ENCODE measurements around the gene LSMEM2. TPM values are rescaled to one million over a fixed set of nuclear protein-coding genes. Genes with fewer than 3 reads are reported as not detected.
A peak's percentile ranks its signal among the peaks of the same experiment; 100 is the strongest.

The LSMEM2 gene
- polyA plus RNA-seq, 6 donors from 2014 or later: 0.19 TPM; not detected in 5

- H3K27me3 Mint-ChIP-seq: peaks cover 7 to 22% (median 8%) of the 10 kb centered on the region in 3 donors
- H3K4me1 Mint-ChIP-seq: peaks cover 4 to 9% (median 4%) of the 10 kb centered on the region in 3 donors
- H3K4me3 Mint-ChIP-seq: no peak overlapping the region
- ATAC-seq (ENCODE audit: low read depth in 2 of 2) (no peak), DNase-seq (no peak)
- no peaks in the 10 kb centered on the region for H3K9me3 Mint-ChIP-seq
- no peak overlapping the region for H3K27ac Mint-ChIP-seq
- no peaks in the 10 kb centered on the region for H3K36me3 Mint-ChIP-seq
Observed at GRCh38 chr3:50263478-50264382, 15.2 kb upstream of the LSMEM2 start.

GRCh38 chr3:50264383-50264963, 14.4 kb upstream of the LSMEM2 start:
- Mint-ChIP-seq H3K27me3 (peaks cover 8 to 28% (median 8%) of the 10 kb centered on the region in 3 donors), H3K9me3 (no peaks in the 10 kb centered on the region), H3K4me3 (no peak overlapping the region), H3K4me1 (peaks cover 4 to 8% (median 4%) of the 10 kb centered on the region in 3 donors), H3K36me3 (no peaks in the 10 kb centered on the region), H3K27ac (no peak overlapping the region)
- no peak for ATAC-seq (ENCODE audit: low read depth in 2 of 2)
- DNase-seq: no peak

DNA sequence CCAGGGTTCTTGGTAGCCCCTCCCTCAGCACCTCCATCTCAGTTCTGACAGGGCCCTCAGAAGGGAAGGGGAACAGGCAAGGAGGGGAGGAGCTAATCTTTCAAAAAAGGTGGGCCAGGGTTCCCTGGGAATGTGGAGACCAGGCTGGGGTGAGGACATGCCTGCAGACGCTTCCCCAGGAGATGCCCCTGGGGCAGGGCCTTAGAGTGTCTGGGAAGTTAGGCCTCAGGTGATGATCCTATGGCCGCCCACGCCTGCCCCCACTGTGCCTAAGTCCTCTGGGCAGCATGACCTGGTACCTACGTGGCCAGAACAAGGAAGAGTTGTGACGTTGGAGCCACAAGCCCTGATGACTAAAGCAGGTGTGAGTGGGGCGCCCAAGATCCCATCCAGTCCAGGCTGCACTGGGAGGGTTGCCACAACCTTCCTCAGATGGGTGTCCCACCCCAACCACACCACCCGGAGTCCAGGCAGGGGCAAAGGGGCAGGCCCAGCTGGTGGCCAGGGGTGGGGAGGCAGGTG, 13.9 kb upstream of the LSMEM2 start:
- ATAC-seq (ENCODE audit: low read depth in 2 of 2) (no peak), DNase-seq (no peak)
- Mint-ChIP-seq H3K9me3 (no peaks in the 10 kb centered on the region), H3K4me1 (peaks cover 0 to 4% (median 1%) of the 10 kb centered on the region in 3 donors), H3K4me3 (no peak overlapping the region), H3K27ac (no peak overlapping the region), H3K36me3 (no peaks in the 10 kb centered on the region), H3K27me3 (peaks cover 8 to 30% (median 8%) of the 10 kb centered on the region in 3 donors)

DNA sequence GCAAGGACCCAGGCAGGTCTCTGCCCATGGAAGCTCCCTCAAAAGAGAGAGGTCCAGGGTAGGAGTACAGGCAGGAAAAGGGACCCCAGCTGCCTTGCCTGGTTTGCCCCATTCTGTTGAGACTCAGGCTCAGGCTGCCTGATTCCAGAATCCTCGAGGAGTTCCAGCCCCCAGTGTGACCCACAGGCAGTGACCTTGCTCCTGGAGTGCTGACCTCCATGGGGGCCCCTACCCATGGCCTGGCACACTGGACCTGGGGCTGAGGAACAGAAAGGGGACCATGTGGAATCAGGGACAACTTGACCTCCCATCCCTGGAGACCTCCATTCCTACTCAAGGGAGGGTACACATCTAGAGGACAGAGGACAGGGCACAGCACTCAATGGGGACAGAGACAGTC, 13.3 kb upstream of the LSMEM2 start:
- no peak overlapping the region for H3K27ac Mint-ChIP-seq
- H3K36me3 Mint-ChIP-seq: no peaks in the 10 kb centered on the region
- H3K4me3 Mint-ChIP-seq: peak overlapping the region in 1 of 8 donors; percentile 63
- ATAC-seq (ENCODE audit: low read depth in 2 of 2) (no peak), DNase-seq (no peak)
- H3K27me3 Mint-ChIP-seq: peaks cover 8 to 30% (median 8%) of the 10 kb centered on the region in 3 donors
- no peaks in the 10 kb centered on the region for H3K9me3 Mint-ChIP-seq
- peaks cover 0 to 2% (median 1%) of the 10 kb centered on the region in 3 donors for H3K4me1 Mint-ChIP-seq

- Mint-ChIP-seq H3K27ac (no peak overlapping the region), H3K4me3 (peak overlapping the region in 1 of 8 donors; percentile 63), H3K36me3 (no peaks in the 10 kb centered on the region), H3K4me1 (peaks cover 0 to 1% (median 0%) of the 10 kb centered on the region in 3 donors), H3K27me3 (peaks cover 8 to 31% (median 8%) of the 10 kb centered on the region in 3 donors), H3K9me3 (no peaks in the 10 kb centered on the region)
- DNase-seq (no peak), ATAC-seq (ENCODE audit: low read depth in 2 of 2) (no peak)
Observed at GRCh38 chr3:50266017-50266416, 12.9 kb upstream of the LSMEM2 start.

- H3K9me3 Mint-ChIP-seq: no peaks in the 10 kb centered on the region
- peaks cover 8 to 39% (median 8%) of the 10 kb centered on the region in 3 donors for H3K27me3 Mint-ChIP-seq
- DNase-seq (no peak), ATAC-seq (ENCODE audit: low read depth in 2 of 2) (no peak)
- no peak overlapping the region for H3K27ac Mint-ChIP-seq
- H3K4me1 Mint-ChIP-seq: no peaks in the 10 kb centered on the region
- no peaks in the 10 kb centered on the region for H3K36me3 Mint-ChIP-seq
- no peak overlapping the region for H3K4me3 Mint-ChIP-seq
Observed at GRCh38 chr3:50266836-50267235, 12.1 kb upstream of the LSMEM2 start.

GRCh38 chr3:50267280-50267913, 11.5 kb upstream of the LSMEM2 start:
- Mint-ChIP-seq H3K9me3 (no peaks in the 10 kb centered on the region), H3K27ac (no peak overlapping the region), H3K36me3 (no peaks in the 10 kb centered on the region), H3K27me3 (peaks cover 8 to 41% (median 8%) of the 10 kb centered on the region in 3 donors), H3K4me3 (no peak overlapping the region), H3K4me1 (no peaks in the 10 kb centered on the region)
- DNase-seq: no peak
- no peak for ATAC-seq (ENCODE audit: low read depth in 2 of 2)

- Mint-ChIP-seq H3K4me1 (peaks cover 4 to 6% (median 5%) of the 10 kb centered on the region in 3 donors), H3K9me3 (no peaks in the 10 kb centered on the region), H3K27me3 (peaks cover 13 to 47% (median 14%) of the 10 kb centered on the region in 3 donors), H3K36me3 (no peaks in the 10 kb centered on the region), H3K27ac (peak overlapping the region in 1 of 6 donors; percentile 59), H3K4me3 (no peak overlapping the region)
- ATAC-seq (ENCODE audit: low read depth in 2 of 2): no peak
- DNase-seq: no peak
Observed at GRCh38 chr3:50268276-50268675, 10.6 kb upstream of the LSMEM2 start.

DNA sequence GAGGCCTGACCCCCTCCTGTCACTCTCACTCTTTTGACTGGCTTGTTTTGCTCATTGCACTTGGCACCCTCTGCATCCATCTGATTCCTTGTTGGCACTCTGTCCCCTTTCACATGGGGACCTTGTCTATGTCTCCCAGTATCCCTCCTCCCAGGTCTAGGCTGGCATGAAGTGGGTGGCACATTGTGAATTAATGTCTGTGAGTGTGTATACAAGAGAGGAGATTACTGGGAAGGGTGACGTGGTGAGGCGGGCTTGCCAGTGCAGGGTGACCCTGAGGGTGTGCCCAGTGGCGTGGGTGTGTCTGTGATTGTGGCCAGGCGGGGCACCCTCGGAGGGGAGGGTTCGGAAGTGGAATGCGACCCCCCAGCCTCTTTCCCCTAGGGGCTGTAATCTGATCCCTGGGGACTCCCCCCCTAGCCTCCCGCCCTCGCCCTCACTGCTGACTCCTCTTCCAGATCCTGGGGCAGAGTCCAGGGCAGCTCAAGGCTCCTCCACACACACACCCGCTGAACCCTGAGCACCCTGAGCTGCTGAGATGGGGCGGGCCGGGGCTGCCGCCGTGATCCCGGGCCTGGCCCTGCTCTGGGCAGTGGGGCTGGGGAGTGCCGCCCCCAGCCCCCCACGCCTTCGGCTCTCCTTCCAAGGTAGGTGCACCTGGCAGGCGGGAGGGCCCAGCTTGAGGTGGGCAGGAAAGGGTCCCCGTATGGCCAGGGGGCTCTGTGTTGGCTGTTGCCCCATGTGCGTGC, 10.0 kb upstream of the LSMEM2 start, which contains the start of gene SEMA3B:
Gene SEMA3B (plus strand): TSS at position 445 of the 749 bp plus-strand sequence. CDS start 94 bp downstream, at position 539.
- H3K27ac Mint-ChIP-seq: peak within 1 kb of the TSS in 1 of 6 donors; percentile 59
- H3K9me3 Mint-ChIP-seq: no peaks in the 10 kb centered on the region
- peaks cover 13 to 48% (median 16%) of the 10 kb centered on the region in 3 donors for H3K27me3 Mint-ChIP-seq
- H3K4me3 Mint-ChIP-seq: peak within 1 kb of the TSS in 1 of 8 donors; percentile 56
- ATAC-seq (ENCODE audit: low read depth in 2 of 2) (no peak), DNase-seq (no peak)
- no peaks in the 10 kb centered on the region for H3K36me3 Mint-ChIP-seq
- H3K4me1 Mint-ChIP-seq: peaks cover 4 to 8% (median 6%) of the 10 kb centered on the region in 3 donors

DNA sequence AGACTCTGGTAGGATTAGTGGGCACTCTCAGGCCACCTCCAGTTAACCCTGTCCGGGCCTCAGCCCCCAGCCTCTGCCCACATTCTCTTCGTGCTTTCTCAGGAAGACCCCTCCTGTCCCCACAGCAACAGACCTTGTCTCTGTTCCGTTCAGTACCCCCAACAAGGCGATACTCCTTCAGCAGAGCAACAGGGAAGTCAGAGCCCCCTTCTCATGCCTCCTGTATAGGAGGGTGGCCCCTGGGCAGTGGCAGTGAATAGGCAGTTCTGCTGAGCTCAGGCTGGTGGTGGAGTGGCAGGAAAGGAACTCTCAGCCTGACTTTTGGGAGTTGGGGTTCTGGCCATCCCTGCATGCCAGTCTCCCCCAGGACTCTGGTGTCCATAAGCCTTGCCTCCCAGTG, 9.4 kb upstream of the LSMEM2 start:
- no peaks in the 10 kb centered on the region for H3K9me3 Mint-ChIP-seq
- H3K36me3 Mint-ChIP-seq: no peaks in the 10 kb centered on the region
- H3K27me3 Mint-ChIP-seq: peaks cover 18 to 53% (median 21%) of the 10 kb centered on the region in 3 donors
- DNase-seq (no peak), ATAC-seq (ENCODE audit: low read depth in 2 of 2) (no peak)
- H3K4me1 Mint-ChIP-seq: peaks cover 9 to 14% (median 11%) of the 10 kb centered on the region in 3 donors
- H3K4me3 Mint-ChIP-seq: peak overlapping the region in 1 of 8 donors; percentile 56
- no peak overlapping the region for H3K27ac Mint-ChIP-seq

DNA sequence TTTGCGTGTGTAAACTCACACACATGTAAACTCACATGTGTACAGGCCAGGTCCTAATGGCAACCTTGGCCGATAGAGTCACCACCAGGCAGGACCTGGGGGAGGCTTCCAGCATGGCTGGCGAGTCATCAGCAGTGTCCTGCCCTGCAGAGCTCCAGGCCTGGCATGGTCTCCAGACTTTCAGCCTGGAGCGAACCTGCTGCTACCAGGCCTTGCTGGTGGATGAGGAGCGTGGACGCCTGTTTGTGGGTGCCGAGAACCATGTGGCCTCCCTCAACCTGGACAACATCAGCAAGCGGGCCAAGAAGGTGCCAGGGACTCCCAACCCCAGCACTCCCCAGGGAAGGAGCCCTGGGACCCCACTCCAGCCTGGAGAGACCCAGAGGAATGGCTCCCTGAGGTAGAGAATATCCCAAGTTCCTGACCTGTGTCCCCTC, 8.9 kb upstream of the LSMEM2 start:
- DNase-seq (no peak), ATAC-seq (ENCODE audit: low read depth in 2 of 2) (no peak)
- Mint-ChIP-seq H3K36me3 (no peaks in the 10 kb centered on the region), H3K9me3 (no peaks in the 10 kb centered on the region), H3K4me1 (peaks cover 11 to 17% (median 15%) of the 10 kb centered on the region in 3 donors), H3K27me3 (peaks cover 21 to 59% (median 27%) of the 10 kb centered on the region in 3 donors), H3K27ac (no peak overlapping the region), H3K4me3 (no peak overlapping the region)

- Mint-ChIP-seq H3K9me3 (no peaks in the 10 kb centered on the region), H3K4me1 (peaks cover 14 to 22% (median 22%) of the 10 kb centered on the region in 3 donors), H3K27me3 (peaks cover 27 to 63% (median 30%) of the 10 kb centered on the region in 3 donors), H3K4me3 (no peak overlapping the region), H3K27ac (no peak overlapping the region), H3K36me3 (no peaks in the 10 kb centered on the region)
- no peak for DNase-seq
- no peak for ATAC-seq (ENCODE audit: low read depth in 2 of 2)
Observed at GRCh38 chr3:50270422-50271224, 8.3 kb upstream of the LSMEM2 start.

Data from naive B cell (primary cell).